SKM-1 treated with dmso at 0.1 percent for 144 hours (cell line): Measurements from ENCODE around the gene SLC25A48.

Experiments
- DNase-seq: peaks from one replicate; lab custom pipeline; 2025; ENCODE audit not compliant: unreplicated experiment; lab: John Stamatoyannopoulos, UW

The SLC25A48 gene

GRCh38 chr5:135916638-135917263 is 82.3 kb downstream of the SLC25A48 start:
- DNase-seq, result no peak

DNA sequence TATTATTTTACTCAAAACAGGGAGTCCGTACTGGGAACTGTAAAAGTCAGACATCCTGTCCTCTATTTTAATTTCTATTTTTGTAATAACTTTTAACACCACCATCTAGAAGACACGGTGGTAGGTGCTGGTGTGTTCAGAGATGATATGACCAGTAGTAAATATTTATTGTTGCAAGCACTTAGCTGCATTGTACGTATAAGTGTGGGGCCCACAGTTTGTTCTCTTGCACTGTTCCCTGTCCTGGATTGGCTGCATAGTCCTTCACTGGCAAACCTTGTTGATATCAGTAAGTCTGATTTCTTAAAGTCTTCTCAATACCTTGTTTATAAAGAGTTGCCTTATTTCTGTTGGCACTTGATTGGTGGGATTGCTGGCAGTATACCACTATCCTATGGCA is 85.7 kb downstream of the SLC25A48 start:
- no peak for DNase-seq

DNA sequence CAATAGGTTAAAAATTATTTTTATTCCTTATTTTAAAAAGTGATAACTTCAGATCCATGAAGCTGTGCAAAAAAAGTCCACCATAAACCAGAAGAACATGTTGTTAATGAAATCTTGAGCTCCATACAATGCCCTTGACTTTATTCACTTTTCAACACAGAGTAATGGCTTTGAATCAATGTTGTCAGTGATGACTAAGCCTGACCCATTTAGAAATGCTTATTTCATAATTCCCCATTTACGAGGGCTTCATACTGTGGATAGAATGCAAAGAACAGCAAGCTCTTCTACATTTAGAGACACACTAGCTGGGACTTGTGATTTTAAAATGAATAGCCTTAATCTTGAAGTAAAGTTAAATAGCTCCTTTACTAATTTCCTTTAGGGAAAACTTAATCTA is 86.9 kb downstream of the SLC25A48 start:
- no peak for DNase-seq

- no peak for DNase-seq
These were observed 95.8 kb downstream of the SLC25A48 start for GRCh38 chr5:135930029-135930948.

GRCh38 chr5:135930949-135931295 is 96.5 kb downstream of the SLC25A48 start:
- DNase-seq, result no peak

- no peak for DNase-seq
These were observed 100.5 kb downstream of the SLC25A48 start for GRCh38 chr5:135934939-135935338.

- DNase-seq, result no peak
These were observed 102.9 kb downstream of the SLC25A48 start for GRCh38 chr5:135937245-135937911.
